A673 (cell line): Measurements from ENCODE around the gene PRRG4. TPM values are rescaled to one million over a fixed set of nuclear protein-coding genes. Genes with fewer than 3 reads are reported as not detected.

ENCODE experiments used
- BruUV-seq: library from RNA; stranded (reverse); fragments of 400-500 nt; replicated peaks from 2 replicates; lab custom pipeline; 2021; lab: Mats Ljungman, UMichigan
- CTCF ChIA-PET: fragments of 300-600 bp; sonication (Branson Sonifier 250); formaldehyde crosslinking; loops from one replicate; lab custom pipeline; 2022; ENCODE audit warnings: antibody characterized with exemption; lab: Charles Lee
- POLR2A ChIA-PET: fragments of 300-600 bp; sonication (Branson Sonifier 250); formaldehyde crosslinking; loops from one replicate; lab custom pipeline; 2022; ENCODE audit warnings: antibody characterized with exemption; ENCODE audit not compliant: low non-redundant PET; lab: Charles Lee
- DNase-seq: peaks from one replicate; pipeline ENCODE4 v3.0.0-alpha.2; 2015; ENCODE audit warnings: low spot score
- H3K27ac ChIP-seq: fragments of 200-600 bp; sonication (generic); 2 replicates; pipeline ENCODE4 v1.5.1; 2016; ENCODE audit warnings: mixed run types, low read depth, mild to moderate bottlenecking, mixed read lengths, antibody characterized with exemption, low read length; ENCODE audit not compliant: poor library complexity, severe bottlenecking
- H3K27me3 ChIP-seq: fragments of 200-600 bp; sonication (generic); replicated peaks from 2 replicates; pipeline ENCODE4 v1.6.1; 2017; ENCODE audit warnings: mixed run types, low read depth, mild to moderate bottlenecking, mixed read lengths, antibody characterized with exemption, low read length; ENCODE audit not compliant: insufficient read depth, poor library complexity
- H3K36me3 ChIP-seq: fragments of 200-600 bp; sonication (generic); 2 replicates; pipeline ENCODE4 v1.6.1; 2016; ENCODE audit warnings: mixed run types, mild to moderate bottlenecking, mixed read lengths, antibody characterized with exemption, low read length; ENCODE audit not compliant: insufficient read depth, poor library complexity, severe bottlenecking
- H3K4me1 ChIP-seq: fragments of 200-600 bp; sonication (generic); 2 replicates; pipeline ENCODE4 v1.6.1; 2017; ENCODE audit warnings: mixed run types, mild to moderate bottlenecking, mixed read lengths, antibody characterized with exemption, low read length; ENCODE audit not compliant: insufficient read depth, poor library complexity, severe bottlenecking
- H3K4me3 ChIP-seq: fragments of 200-600 bp; sonication (generic); 2 replicates; pipeline ENCODE4 v1.5.1; 2016; ENCODE audit warnings: low read depth, mixed run types, mild to moderate bottlenecking, mixed read lengths, low read length; ENCODE audit not compliant: poor library complexity, severe bottlenecking
- H3K9me3 ChIP-seq: fragments of 200-600 bp; sonication (generic); 2 replicates; pipeline ENCODE4 v1.6.1; 2016; ENCODE audit warnings: mixed run types, low read depth, mild to moderate bottlenecking, mixed read lengths, antibody characterized with exemption, low read length; ENCODE audit not compliant: poor library complexity, severe bottlenecking
- CTCF ChIP-seq: fragments of 300-800, 200-600 bp; sonication (generic); conservative IDR thresholded peaks from 2 replicates; pipeline ENCODE4 v1.5.1; 2017; ENCODE audit warnings: low read depth, mild to moderate bottlenecking, antibody characterized with exemption, low read length, moderate library complexity, mixed read lengths
- EZH2 ChIP-seq: fragments of 200-600 bp; sonication (generic); IDR thresholded peaks from 2 replicates; pipeline ENCODE4 v1.6.1; 2017; ENCODE audit warnings: borderline replicate concordance, low read depth, mild to moderate bottlenecking, mixed read lengths, antibody characterized with exemption, low read length; ENCODE audit not compliant: poor library complexity, severe bottlenecking
- intact Hi-C: fragments of 100-400 bp; cut with micrococcal nuclease; formaldehyde crosslinking; loops from one replicate; pipeline ENCODE4 v1.10.0; 2022; ENCODE audit not compliant: unreplicated experiment
- total RNA-seq: library from RNA; stranded (reverse); gene quantifications from 2 replicates; pipeline ENCODE4 v1.2.3, GENCODE V29; 2021

The PRRG4 gene
- total RNA-seq, 1 experiment from 2014 or later: 3.8 TPM

DNA sequence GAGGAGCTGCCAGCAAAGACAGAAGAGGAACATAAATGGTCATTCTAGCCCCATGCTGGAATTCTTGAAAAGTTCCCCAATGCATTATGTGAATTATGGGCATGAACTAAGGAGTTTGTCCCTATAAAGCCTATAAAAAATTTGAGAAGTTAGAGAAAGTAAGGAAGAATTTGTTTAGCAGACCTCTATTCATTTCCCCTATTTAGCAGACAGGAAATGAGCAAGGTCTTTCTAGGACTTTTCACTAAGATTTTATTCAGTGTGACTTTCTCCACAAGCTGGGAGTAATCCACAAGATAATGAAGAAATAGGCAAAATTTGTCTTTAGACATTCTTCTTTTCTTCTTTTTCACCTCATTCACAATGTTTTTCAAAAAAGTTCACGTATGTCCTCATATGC lies 20.0 kb downstream of the PRRG4 start:
- no peak overlapping the region for H3K27ac ChIP-seq
- DNase-seq: peak; percentile 47
- ChIA-PET POLR2A (no interaction called here), CTCF (no interaction called here)
- no peak overlapping the region for H3K4me3 ChIP-seq
- no peak for TF ChIP-seq CTCF
- no peak for TF ChIP-seq EZH2
- H3K27me3 ChIP-seq: no peaks in the 10 kb centered on the region
- H3K36me3 ChIP-seq: no peaks in the 10 kb centered on the region
- peaks cover 10% of the 10 kb centered on the region for H3K4me1 ChIP-seq
- no TSS peak for BruUV-seq
- intact Hi-C loops: no loop called here
- no peaks in the 10 kb centered on the region for H3K9me3 ChIP-seq

DNA sequence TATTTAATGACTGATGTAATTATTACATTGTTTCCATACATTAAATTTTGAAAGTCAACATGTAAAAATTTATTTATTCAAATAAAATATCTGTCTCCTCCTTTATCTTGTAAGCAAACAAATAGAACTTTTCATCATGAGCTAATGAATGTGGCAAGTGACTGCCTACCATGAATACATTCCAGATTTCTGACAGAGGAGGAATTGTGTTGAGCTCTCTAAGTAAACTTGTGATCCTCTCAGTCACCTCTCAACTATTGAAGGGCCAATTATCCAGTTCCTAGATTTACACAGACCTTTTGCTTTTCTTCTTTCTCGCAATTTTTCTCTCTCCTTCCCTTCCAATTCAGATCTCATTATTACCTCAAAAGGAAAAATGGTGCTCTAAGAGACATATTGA lies 21.5 kb downstream of the PRRG4 start:
- BruUV-seq: no TSS peak
- ChIA-PET CTCF (no interaction called here), POLR2A (interaction anchor here (0.6 kb wide), 1 partner anchor 13 kb away, joined by 5 read pairs; no protein-coding TSS in a partner anchor)
- Histone ChIP-seq H3K27me3 (no peaks in the 10 kb centered on the region), H3K9me3 (no peaks in the 10 kb centered on the region), H3K4me3 (no peak overlapping the region), H3K36me3 (no peaks in the 10 kb centered on the region), H3K27ac (no peak overlapping the region), H3K4me1 (peaks cover 10% of the 10 kb centered on the region)
- no peak for TF ChIP-seq EZH2
- TF ChIP-seq CTCF: no peak
- intact Hi-C loops: no loop called here
- no peak for DNase-seq

- Histone ChIP-seq H3K36me3 (no peaks in the 10 kb centered on the region), H3K4me1 (peaks cover 10% of the 10 kb centered on the region), H3K4me3 (no peak overlapping the region), H3K9me3 (no peaks in the 10 kb centered on the region), H3K27me3 (no peaks in the 10 kb centered on the region), H3K27ac (no peak overlapping the region)
- ChIA-PET CTCF (no interaction called here), POLR2A (no interaction called here)
- no TSS peak for BruUV-seq
- intact Hi-C loops: no loop called here
- no peak for DNase-seq
- TF ChIP-seq CTCF: no peak
- no peak for TF ChIP-seq EZH2
These were observed 22.5 kb downstream of the PRRG4 start for GRCh38 chr11:32852207-32852606.
